Loucy (cell line): ENCODE data around the gene KCNQ5.

Source experiments
- H2AFZ ChIP-seq: fragments of 200-600 bp; sonication (generic); 2 replicates; pipeline ENCODE4 v1.6.0; 2016; ENCODE audit warnings: antibody characterized with exemption, mild to moderate bottlenecking, low read length, moderate library complexity
- H3F3A ChIP-seq: fragments of 200-600 bp; 2 replicates; pipeline ENCODE4 v1.6.0; 2016; ENCODE audit warnings: antibody characterized with exemption, low read depth, mild to moderate bottlenecking
- H3K27me3 ChIP-seq: fragments of 200-600 bp; sonication (generic); 2 replicates; pipeline ENCODE4 v1.6.1; 2014; ENCODE audit warnings: low read length, mild to moderate bottlenecking; ENCODE audit not compliant: insufficient read depth, poor library complexity, severe bottlenecking
- H3K36me3 ChIP-seq: fragments of 200-600 bp; sonication (generic); 2 replicates; pipeline ENCODE4 v1.6.1; 2016; ENCODE audit warnings: low read length; ENCODE audit not compliant: insufficient read depth
- H3K4me1 ChIP-seq: fragments of 200-600 bp; sonication (generic); 2 replicates; pipeline ENCODE4 v1.5.1; 2014; ENCODE audit warnings: low read length, mild to moderate bottlenecking; ENCODE audit not compliant: insufficient read depth, poor library complexity, severe bottlenecking
- H3K4me2 ChIP-seq: fragments of 200-600 bp; sonication (generic); 2 replicates; pipeline ENCODE4 v1.6.0; 2014; ENCODE audit warnings: antibody characterized with exemption, low read length, low read depth, mild to moderate bottlenecking; ENCODE audit not compliant: poor library complexity, severe bottlenecking
- H3K4me3 ChIP-seq: fragments of 200-600 bp; sonication (generic); 2 replicates; pipeline ENCODE4 v1.5.1; 2014; ENCODE audit warnings: low read length, mild to moderate bottlenecking, mixed read lengths; ENCODE audit not compliant: poor library complexity, severe bottlenecking
- H3K79me2 ChIP-seq: fragments of 200-600 bp; sonication (generic); 2 replicates; pipeline ENCODE4 v1.6.1; 2014; ENCODE audit warnings: low read length; ENCODE audit not compliant: insufficient read depth
- H3K9ac ChIP-seq: fragments of 200-600 bp; sonication (generic); 2 replicates; pipeline ENCODE4 v1.6.0; 2014; ENCODE audit warnings: mild to moderate bottlenecking, low read depth, low read length, moderate library complexity; ENCODE audit not compliant: poor library complexity, severe bottlenecking
- H3K9me2 ChIP-seq: fragments of 200-600 bp; sonication (generic); replicated peaks from 2 replicates; pipeline ENCODE4 v1.6.1; 2016; ENCODE audit warnings: low read depth, low read length, mixed read lengths
- H3K9me3 ChIP-seq: fragments of 200-600 bp; sonication (generic); 2 replicates; pipeline ENCODE4 v1.6.1; 2014; ENCODE audit warnings: mild to moderate bottlenecking, antibody characterized with exemption, low read length, low read depth; ENCODE audit not compliant: insufficient read depth
- H4K20me1 ChIP-seq: fragments of 200-600 bp; sonication (generic); 2 replicates; pipeline ENCODE4 v1.6.0; 2014; ENCODE audit warnings: antibody characterized with exemption, low read length, mild to moderate bottlenecking; ENCODE audit not compliant: insufficient read depth, poor library complexity, severe bottlenecking
- EZH2phosphoT487 ChIP-seq: fragments of 200-600 bp; IDR thresholded peaks from 2 replicates; pipeline ENCODE4 v1.6.1; 2018; ENCODE audit warnings: antibody characterized with exemption, mild to moderate bottlenecking, moderate library complexity, borderline replicate concordance
- TF ChIP-seq, protein P1 (sequence below): fragments of 200-600 bp; sonication (generic); conservative IDR thresholded peaks from 2 replicates; pipeline ENCODE4 v1.5.1; 2014; ENCODE audit warnings: mild to moderate bottlenecking, antibody characterized with exemption, low read length

The KCNQ5 gene

GRCh38 chr6:73144516-73144915 is 522.7 kb downstream of the KCNQ5 start:
- no peak overlapping the region for H2AFZ ChIP-seq
- H3K9ac ChIP-seq: no peak overlapping the region
- H3K36me3 ChIP-seq: no peaks in the 10 kb centered on the region
- TF ChIP-seq, protein P1, sequence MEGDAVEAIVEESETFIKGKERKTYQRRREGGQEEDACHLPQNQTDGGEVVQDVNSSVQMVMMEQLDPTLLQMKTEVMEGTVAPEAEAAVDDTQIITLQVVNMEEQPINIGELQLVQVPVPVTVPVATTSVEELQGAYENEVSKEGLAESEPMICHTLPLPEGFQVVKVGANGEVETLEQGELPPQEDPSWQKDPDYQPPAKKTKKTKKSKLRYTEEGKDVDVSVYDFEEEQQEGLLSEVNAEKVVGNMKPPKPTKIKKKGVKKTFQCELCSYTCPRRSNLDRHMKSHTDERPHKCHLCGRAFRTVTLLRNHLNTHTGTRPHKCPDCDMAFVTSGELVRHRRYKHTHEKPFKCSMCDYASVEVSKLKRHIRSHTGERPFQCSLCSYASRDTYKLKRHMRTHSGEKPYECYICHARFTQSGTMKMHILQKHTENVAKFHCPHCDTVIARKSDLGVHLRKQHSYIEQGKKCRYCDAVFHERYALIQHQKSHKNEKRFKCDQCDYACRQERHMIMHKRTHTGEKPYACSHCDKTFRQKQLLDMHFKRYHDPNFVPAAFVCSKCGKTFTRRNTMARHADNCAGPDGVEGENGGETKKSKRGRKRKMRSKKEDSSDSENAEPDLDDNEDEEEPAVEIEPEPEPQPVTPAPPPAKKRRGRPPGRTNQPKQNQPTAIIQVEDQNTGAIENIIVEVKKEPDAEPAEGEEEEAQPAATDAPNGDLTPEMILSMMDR: no peak
- no peak for TF ChIP-seq EZH2phosphoT487
- H3K27me3 ChIP-seq: no peaks in the 10 kb centered on the region
- no peaks in the 10 kb centered on the region for H3F3A ChIP-seq
- H3K4me1 ChIP-seq: no peaks in the 10 kb centered on the region
- H4K20me1 ChIP-seq: no peaks in the 10 kb centered on the region
- no peak overlapping the region for H3K4me3 ChIP-seq
- no peaks in the 10 kb centered on the region for H3K9me2 ChIP-seq
- no peaks in the 10 kb centered on the region for H3K79me2 ChIP-seq
- no peaks in the 10 kb centered on the region for H3K9me3 ChIP-seq
- H3K4me2 ChIP-seq: no peak overlapping the region

DNA sequence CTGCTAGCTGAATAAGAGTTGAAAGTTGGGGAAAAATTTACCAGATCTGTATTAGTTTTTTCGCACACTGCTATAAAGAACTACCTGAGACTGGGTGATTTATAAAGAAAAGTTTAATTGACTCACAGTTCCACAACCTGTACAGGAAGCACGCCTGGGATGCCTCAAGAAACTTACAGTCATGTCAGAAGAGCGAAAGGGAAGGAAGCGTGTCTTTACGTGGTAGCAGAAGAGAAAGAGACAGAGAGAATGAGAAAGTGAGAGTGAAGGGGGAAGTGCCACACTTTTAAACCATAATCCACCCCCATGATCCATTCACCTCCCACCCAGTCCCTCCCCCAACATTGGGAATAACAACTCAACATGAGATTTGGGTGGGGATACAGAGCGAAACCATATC is 523.8 kb downstream of the KCNQ5 start:
- no peak overlapping the region for H3K4me2 ChIP-seq

GRCh38 chr6:73151732-73152131 is 529.9 kb downstream of the KCNQ5 start:
- TF ChIP-seq EZH2phosphoT487: no peak
- TF ChIP-seq, protein P1: no peak
- H3K9ac ChIP-seq: no peak overlapping the region
- H3K4me2 ChIP-seq: no peak overlapping the region
- H4K20me1 ChIP-seq: no peaks in the 10 kb centered on the region
- no peaks in the 10 kb centered on the region for H3K36me3 ChIP-seq
- H3K27me3 ChIP-seq: no peaks in the 10 kb centered on the region
- no peaks in the 10 kb centered on the region for H3K4me1 ChIP-seq
- H3K9me2 ChIP-seq: no peaks in the 10 kb centered on the region
- no peak overlapping the region for H2AFZ ChIP-seq
- H3K4me3 ChIP-seq: no peak overlapping the region
- H3F3A ChIP-seq: no peaks in the 10 kb centered on the region
- H3K79me2 ChIP-seq: no peaks in the 10 kb centered on the region
- H3K9me3 ChIP-seq: no peaks in the 10 kb centered on the region

More for the DNA sequence above, 523.8 kb downstream of the KCNQ5 start:
- no peak overlapping the region for H3K4me3 ChIP-seq
- no peak overlapping the region for H3K9ac ChIP-seq
- TF ChIP-seq EZH2phosphoT487: no peak
- TF ChIP-seq, protein P1: no peak
- no peaks in the 10 kb centered on the region for H4K20me1 ChIP-seq
- H3K9me3 ChIP-seq: no peaks in the 10 kb centered on the region
- no peaks in the 10 kb centered on the region for H3K79me2 ChIP-seq
- H3K27me3 ChIP-seq: no peaks in the 10 kb centered on the region
- no peak overlapping the region for H2AFZ ChIP-seq
- no peaks in the 10 kb centered on the region for H3K4me1 ChIP-seq
- no peaks in the 10 kb centered on the region for H3K36me3 ChIP-seq
- no peaks in the 10 kb centered on the region for H3F3A ChIP-seq
- no peaks in the 10 kb centered on the region for H3K9me2 ChIP-seq
